NOMO-1 treated with dmso at 0.1 percent for 144 hours (cell line): Measurements from ENCODE around the gene FAM76A.
"Not testable (repeated sequence)": the region's sequence is repeated elsewhere in the genome, so short reads cannot be mapped to it uniquely, and the experiment has no call there.

Experiments used
- DNase-seq: peaks from one replicate; lab custom pipeline; 2025; ENCODE audit not compliant: unreplicated experiment; lab: John Stamatoyannopoulos, UW

The FAM76A gene

GRCh38 chr1:27774654-27775053 lies 48.9 kb downstream of the FAM76A start:
- DNase-seq = no peak

DNA sequence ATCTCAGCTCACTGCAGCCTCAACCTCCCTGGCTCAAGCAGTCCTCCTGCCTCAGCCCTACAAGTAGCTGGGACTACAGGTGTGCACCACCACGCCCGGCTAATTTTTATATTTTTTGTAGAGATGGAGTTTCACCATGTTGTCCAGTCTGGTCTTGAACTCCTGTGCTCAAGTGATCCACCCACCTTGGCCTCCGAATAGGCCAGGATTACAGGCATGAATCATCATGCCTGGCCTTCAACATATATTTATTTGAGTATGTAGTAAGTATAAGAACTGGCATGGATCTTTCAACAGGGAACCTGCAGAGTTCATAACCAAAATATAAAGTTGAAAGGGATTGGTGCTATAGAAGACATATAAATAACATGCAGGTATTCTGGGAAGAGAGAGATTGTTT lies 49.6 kb downstream of the FAM76A start:
- not testable (repeated sequence) for DNase-seq

- DNase-seq = not testable (repeated sequence)
Measured at GRCh38 chr1:27776276-27776675, 50.5 kb downstream of the FAM76A start.

- DNase-seq = no peak
Measured at GRCh38 chr1:27778056-27778455, 52.3 kb downstream of the FAM76A start.

DNA sequence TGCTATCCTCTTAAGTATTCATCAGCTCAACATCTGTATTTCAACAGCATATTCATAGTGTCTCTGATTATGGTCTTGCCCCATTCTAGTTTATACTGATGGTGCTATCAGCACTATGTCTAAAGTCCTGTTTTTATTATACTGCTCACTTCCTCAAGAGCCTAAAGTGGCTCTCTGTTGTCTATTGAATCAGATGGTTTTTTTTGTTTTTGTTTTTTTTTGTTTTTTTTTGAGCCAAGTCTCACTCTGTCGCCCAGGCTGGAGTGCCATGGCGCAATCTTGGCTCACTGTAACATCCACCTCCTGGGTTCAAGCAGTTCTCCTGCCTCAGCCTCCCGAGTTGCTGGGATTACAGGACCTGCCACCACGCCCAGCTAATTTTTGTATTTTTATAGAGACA lies 53.4 kb downstream of the FAM76A start:
- no peak for DNase-seq

- no peak for DNase-seq
Measured at GRCh38 chr1:27782950-27783349, 57.2 kb downstream of the FAM76A start.

DNA sequence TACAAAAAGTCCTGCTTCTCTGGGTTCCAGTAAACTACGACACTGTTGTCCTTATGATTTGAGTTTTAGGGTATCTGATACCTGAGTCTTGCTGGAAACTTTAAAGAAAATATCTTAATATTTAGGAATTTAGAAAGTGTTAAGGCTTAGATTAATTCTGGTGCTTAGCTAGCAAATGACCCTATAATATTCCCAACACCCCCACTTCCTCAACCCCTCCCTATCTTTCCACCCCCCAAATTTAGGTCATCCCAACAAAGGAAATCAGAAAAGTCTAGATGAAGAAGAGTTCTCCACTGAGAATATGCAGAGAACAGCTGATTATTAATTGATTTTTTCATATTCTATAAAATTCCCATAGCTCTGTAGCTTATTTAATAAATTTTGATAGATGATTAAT lies 58.9 kb downstream of the FAM76A start:
- no peak for DNase-seq

DNA sequence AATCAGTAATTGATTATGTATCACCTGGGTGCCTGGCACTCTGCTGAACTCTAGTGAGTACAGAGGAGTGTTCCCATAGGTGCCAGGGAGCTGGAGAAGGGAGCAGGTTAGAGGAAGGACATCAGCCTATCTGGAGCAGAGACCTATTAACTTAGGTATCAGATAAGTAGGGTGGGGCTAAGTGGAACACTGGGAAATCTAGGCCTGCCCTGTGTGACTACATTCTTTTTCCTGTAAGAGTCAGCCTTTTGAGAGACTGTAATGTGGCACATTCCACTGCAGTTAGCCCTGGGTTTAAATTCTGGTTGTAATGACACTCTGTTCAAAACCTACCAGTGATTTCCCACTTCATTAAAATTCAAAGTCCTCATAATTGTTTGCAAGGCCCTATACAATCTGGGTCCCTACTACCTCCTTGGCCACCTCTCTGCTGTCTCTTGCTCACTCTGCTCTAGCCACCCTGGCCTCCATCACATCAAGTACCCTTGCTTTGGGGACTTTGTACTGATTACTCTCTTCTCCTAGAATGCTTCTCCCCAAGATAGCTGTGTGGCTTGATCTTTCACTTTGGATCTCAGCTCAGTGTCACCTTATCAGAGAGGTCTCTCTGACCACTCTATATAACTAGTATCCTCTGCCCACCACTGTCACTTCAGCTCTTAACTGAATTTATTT lies 60.2 kb downstream of the FAM76A start:
- DNase-seq = no peak

- DNase-seq = no peak
Measured at GRCh38 chr1:27787895-27788294, 62.1 kb downstream of the FAM76A start.

- peak; percentile 45 for DNase-seq
Measured at GRCh38 chr1:27789540-27790041, 63.8 kb downstream of the FAM76A start.

GRCh38 chr1:27790270-27790669 lies 64.5 kb downstream of the FAM76A start:
- DNase-seq = not testable (repeated sequence)

GRCh38 chr1:27795601-27796000 lies 69.8 kb downstream of the FAM76A start:
- no peak for DNase-seq

- no peak for DNase-seq
Measured at GRCh38 chr1:27804791-27805190, 79.0 kb downstream of the FAM76A start.

DNA sequence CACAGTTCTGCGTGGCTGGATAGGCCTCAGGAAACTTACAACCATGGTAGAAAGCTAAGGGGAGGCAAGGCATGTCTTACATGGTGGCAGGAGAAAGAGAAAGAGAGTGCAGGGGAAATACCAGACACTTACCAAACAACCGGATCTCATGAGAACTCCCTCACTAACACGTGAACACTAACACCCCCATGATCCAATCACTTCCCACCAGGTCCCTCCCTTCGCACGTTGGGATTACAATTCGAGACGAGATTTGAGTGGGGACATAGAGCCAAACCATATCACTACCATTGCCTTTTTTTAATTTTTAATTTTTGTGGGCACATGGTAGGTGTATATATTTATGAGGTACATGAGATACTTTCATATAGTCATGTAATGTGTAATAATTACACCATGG lies 81.0 kb downstream of the FAM76A start:
- no peak for DNase-seq

GRCh38 chr1:27807385-27807784 lies 81.6 kb downstream of the FAM76A start:
- no peak for DNase-seq

DNA sequence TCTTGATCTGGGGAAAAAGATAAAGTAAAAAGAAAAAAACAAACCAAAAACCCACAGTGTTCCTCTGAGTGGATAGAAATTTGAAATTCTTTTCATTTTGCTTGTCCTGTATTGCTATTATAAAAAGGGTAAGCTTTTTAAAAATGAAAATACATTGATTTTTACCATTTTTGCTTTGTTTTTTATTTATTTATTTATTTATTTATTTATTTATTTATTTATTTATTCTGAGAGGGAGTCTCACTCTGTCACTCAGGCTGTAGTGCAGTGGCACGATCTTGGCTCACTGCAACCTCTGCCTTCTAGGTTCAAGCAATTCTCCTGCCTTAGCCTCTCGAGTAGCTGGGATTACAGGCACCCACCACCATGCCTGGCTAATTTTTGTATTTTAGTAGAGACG lies 82.4 kb downstream of the FAM76A start:
- not testable (repeated sequence) for DNase-seq

DNA sequence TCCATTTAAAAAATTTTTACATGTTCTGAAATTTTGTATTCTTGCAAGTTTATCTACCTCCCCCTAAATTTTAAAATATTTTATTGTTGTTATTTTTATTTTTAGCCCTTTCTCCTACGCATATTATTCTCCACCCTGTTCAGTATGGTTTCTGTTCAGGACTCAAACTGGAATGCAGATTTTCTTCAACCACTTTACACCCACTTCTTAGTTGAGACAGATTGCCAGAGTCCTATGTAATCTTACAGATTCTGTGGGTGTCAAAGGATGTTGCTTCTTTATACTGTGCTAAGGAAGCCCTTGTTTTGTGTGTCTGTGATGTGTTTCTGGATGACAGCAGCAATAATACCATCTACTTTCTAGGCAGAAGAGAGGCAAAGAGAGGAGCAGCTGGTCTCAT lies 84.1 kb downstream of the FAM76A start:
- no peak for DNase-seq

DNA sequence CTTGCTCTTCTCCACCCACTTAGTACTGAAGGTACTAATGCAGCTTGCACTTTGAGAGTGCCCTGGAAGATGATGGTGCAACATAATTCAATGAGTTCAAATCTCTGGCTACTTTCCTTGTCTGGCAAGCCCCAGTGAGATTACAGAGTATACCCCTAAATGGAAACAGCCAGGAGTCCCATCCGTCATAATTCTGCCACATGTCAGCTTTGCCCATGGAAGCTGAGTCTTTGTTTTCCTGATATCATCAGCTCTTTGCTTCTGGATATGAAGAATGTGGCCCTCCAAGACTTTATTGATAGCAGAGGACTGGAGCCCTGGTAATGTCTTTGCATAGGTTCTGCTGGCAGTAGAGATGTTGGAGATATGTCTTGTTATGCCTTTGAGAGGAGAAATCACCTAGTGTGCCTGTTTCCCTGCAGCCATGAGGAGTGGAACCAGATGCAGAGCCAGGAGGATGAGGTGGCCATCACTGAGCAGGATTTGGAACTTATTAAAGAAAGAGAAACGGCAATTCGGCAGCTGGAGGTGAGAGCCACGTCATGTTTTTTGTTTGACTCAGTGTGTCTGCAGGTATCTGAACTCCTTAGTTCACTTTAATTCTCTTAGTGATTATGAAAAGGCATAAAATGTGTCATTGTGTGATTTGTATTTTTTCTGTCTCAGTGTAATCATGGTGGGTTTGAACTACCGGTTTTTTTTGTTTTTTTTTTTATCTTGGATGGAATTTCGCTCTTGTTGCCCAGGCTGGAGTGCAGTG lies 86.2 kb downstream of the FAM76A start:
- no peak for DNase-seq
